Stimulated activated CD8-positive, alpha-beta memory T cell treated with anti-CD3 and anti-CD28 coated beads, Interleukin-4, amount 100 ng/mL, for 24 hours (primary cell): ENCODE data around the gene IL20.

Experiments used
- DNase-seq: peaks from one replicate; pipeline ENCODE4 v3.0.0-alpha.2; 2020; ENCODE audit warnings: low read depth

The IL20 gene

GRCh38 chr1:206864939-206865671 lies at the start of gene IL20:
TSS of gene IL20 (plus strand) at chr1:206865623. CDS start at chr1:206865853, 230 bp downstream.
- peak; percentile 79 for DNase-seq

GRCh38 chr1:206816390-206817287 lies 48.8 kb upstream of the IL20 start:
- DNase-seq: no peak

GRCh38 chr1:206821493-206821892 lies 43.9 kb upstream of the IL20 start:
- DNase-seq: no peak

GRCh38 chr1:206823727-206824126 lies 41.7 kb upstream of the IL20 start:
- DNase-seq: no peak

GRCh38 chr1:206824331-206824730 lies 41.1 kb upstream of the IL20 start:
- DNase-seq: no peak

- no peak for DNase-seq
These were observed 39.0 kb upstream of the IL20 start for GRCh38 chr1:206826394-206826793.

GRCh38 chr1:206828061-206828460 lies 37.4 kb upstream of the IL20 start:
- no peak for DNase-seq

GRCh38 chr1:206828765-206829164 lies 36.7 kb upstream of the IL20 start:
- DNase-seq: no peak

GRCh38 chr1:206829282-206829681 lies 36.1 kb upstream of the IL20 start:
- DNase-seq: no peak

- DNase-seq: no peak
These were observed 35.5 kb upstream of the IL20 start for GRCh38 chr1:206829875-206830274.

- DNase-seq: no peak
These were observed 33.8 kb upstream of the IL20 start for GRCh38 chr1:206831650-206832049.

GRCh38 chr1:206832352-206832880 lies 33.0 kb upstream of the IL20 start:
- DNase-seq: no peak

GRCh38 chr1:206833106-206833680 lies 32.2 kb upstream of the IL20 start:
- DNase-seq: no peak

- no peak for DNase-seq
These were observed 31.6 kb upstream of the IL20 start for GRCh38 chr1:206833801-206834200.

GRCh38 chr1:206834217-206834616 lies 31.2 kb upstream of the IL20 start:
- DNase-seq: no peak

- DNase-seq: no peak
These were observed 30.7 kb upstream of the IL20 start for GRCh38 chr1:206834711-206835110.

- no peak for DNase-seq
These were observed 30.2 kb upstream of the IL20 start for GRCh38 chr1:206835186-206835585.

GRCh38 chr1:206836111-206836510 lies 29.3 kb upstream of the IL20 start:
- DNase-seq: no peak

- no peak for DNase-seq
These were observed 26.3 kb upstream of the IL20 start for GRCh38 chr1:206839006-206839560.

GRCh38 chr1:206839857-206840256 lies 25.6 kb upstream of the IL20 start:
- no peak for DNase-seq

GRCh38 chr1:206841609-206842323 lies 23.7 kb upstream of the IL20 start:
- no peak for DNase-seq

- DNase-seq: no peak
These were observed 22.6 kb upstream of the IL20 start for GRCh38 chr1:206842854-206843253.
